ENCODE measurements around the gene NDUFA7.
"Not testable (repeated sequence)": the region's sequence is repeated elsewhere in the genome, so short reads cannot be mapped to it uniquely, and the experiment has no call there.

The NDUFA7 gene

DNA sequence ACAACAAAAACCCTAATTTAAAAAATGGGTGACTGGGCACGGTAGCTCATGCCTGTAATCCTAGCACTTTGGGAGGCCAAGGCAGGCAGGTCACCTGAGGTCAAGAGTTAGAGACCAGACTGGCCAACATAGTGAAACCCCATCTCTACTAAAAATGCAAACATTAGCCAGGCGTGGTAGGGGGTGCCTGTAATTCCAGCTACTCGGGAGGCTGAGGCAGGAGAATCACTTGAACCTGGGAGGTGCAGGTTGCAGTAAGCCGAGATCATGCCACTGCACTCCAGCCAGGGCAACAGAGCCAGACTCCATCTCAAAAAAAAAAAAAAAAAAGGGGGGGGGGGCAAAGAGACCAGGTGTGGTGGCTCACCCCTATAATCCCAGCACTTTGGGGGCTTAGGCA is 56.9 kb downstream of the NDUFA7 start:
- not testable (repeated sequence) for DNase-seq (ENCODE audit: low spot score)

DNA sequence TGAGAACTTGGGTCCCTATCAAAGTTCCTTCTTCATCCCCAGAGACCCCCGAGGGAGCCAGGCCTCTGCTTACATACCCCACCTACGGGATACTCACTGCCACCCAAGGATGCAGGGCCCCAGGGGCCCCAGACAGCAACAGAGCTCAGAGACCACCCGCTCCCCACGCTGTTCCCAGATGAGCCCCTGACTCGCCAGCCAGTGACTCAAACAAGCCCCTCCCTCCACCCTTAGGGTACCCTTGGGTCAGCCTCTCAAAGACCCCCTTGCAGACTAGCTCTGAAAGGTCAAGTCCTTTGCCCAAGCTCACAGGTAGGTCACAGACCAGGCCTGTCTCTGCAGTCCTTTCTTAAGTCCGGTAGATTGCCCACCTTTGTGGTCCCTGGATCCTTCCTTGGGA is 58.7 kb downstream of the NDUFA7 start:
- DNase-seq (ENCODE audit: low spot score), result no peak

DNA sequence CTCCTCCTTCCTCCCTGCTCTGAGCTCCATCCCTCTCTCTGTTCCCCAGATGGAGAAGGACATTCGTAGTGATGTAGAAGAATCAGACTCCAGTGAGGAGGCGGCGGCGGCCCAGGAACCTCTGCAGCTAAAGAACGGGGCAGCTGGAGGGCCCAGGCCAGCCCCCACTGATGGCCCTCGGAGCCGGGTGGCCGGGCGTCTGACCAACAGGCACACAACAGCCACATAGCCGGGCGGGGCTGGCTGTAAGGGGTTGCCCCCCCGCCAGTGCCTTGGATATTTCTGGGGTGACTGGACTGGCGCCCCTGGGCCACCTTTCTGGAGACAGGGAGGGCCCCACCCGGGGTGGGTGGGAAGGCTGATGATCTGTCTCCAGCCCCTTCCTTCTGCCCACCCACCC is 59.3 kb downstream of the NDUFA7 start:
- DNase-seq (ENCODE audit: low spot score), result no peak

DNA sequence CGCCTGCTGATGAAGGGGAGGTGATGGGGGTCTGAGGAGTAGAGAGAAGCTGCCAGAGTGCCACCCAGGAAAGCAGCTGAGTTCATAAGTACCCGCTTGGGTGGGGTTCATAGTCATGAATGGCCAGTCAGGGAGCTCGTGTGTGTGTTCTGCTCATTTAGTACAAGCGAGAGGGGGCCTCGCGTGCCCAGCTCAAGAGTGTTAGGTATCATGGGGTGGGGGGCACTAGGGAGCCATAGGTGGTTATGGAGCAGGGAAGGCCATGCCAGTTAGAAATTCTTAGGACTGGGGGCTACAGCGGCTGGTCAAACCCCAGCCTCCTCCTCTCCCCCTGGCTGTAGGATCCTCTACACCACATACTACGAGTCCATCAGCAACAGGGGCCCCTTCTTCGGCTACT is 59.8 kb downstream of the NDUFA7 start:
- no peak for DNase-seq (ENCODE audit: low spot score)
